Stimulated activated naive CD4-positive, alpha-beta T cell (primary cell): ENCODE data around the gene RAPGEF4.

Source experiments
- DNase-seq, 6 experiments: peaks; one replicate each; lab custom pipeline; 2025; lab: John Stamatoyannopoulos, UW

The RAPGEF4 gene

DNA sequence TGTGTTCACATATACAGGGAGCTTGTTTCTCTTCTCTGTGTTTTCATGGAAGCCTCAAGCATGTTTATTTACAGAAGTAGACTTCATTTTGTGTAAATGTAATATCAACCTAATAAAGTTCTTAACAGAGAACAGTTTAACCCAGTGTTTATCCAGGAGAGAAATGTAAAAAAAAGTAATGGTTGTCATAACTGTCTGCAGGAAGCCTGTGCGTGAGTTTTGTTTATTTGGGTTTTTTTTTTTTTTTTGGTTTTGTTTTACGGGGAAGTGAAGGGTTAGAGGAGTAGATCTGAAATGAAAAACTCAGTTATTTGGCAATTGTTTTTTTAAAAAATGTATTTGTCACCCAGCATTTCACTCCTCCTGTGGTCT lies 124.7 kb downstream of the RAPGEF4 start:
- DNase-seq, result no peak

DNA sequence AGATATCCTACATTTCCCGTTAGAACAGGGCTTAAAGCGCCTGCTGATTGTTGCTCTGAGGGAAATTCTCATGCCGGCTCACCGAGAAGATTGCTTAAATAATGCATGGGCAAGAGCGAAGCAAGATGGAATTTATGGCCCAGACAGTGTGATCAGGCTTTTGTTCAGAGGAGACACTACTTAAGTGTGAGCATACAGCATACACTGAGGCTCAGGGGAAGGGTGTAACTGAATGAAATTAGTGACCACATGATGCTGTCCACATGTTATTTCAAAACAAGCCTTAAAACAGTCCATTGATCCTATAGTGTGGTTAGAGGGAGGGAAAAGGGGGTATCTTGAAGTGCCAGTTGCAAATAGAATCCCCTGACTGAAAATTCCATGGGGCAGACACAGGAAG lies 125.5 kb downstream of the RAPGEF4 start:
- DNase-seq, result no peak

- DNase-seq, result no peak
These were observed 126.2 kb downstream of the RAPGEF4 start for GRCh38 chr2:172861656-172862476.

DNA sequence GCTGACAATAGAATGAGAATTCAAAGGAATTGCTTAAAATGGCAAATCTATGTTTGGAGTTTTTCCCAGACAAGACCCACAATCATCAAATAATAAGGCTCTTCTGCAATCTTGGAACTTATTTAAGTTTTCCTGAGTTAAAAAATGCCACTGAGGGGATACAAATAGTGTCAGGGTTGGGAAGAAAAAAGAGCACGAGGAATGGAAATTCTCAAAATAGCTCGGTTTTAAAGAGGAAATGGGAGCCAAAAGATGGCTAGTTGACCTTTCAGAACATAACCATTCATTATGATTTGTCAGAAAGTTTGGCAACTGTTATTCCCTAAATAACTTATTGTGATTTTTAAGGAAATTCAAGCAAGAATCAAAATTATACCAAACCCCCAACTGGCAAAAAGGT lies 127.7 kb downstream of the RAPGEF4 start:
- no peak for DNase-seq

DNA sequence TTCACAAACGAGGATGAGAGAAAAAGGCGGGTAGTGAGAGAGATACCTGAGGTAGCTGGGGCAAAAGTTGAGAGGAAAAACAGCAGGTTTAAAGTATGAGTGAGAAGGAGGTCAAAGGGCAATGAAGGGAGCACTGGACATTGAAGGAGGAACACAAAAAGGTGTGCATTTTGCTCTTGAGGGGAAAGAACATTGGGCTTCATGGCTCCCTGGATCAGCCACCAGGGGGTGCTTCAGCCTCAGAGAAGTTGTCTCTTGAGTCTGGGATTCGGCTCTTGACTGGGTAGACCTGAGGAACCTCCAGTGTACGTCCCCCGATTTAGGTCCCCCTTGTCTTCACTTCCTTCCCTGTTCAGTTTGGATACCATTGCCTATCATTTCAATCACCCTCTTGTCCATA lies 128.5 kb downstream of the RAPGEF4 start:
- peak; percentile 9 to 60 (median 15) for DNase-seq

DNA sequence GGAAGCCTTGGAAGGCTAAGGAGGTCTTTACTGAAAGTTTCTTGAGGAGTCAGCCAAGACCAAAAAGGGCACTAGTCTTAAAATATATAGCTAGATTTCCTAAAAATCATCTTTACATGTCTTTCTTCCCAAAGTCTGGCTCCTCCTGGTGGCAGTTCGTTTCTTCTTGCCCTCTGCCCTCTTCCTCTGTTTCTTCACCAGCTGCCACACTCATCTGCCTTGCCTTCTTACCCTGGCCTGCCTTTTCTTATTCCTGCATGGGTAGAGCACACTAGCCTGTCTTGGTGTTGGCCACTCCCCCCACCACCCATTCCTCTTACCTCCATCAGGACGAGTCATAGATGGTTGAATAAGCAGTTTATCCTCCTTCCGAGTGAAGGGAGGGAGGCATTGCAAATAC lies 129.8 kb downstream of the RAPGEF4 start:
- DNase-seq, result no peak

DNA sequence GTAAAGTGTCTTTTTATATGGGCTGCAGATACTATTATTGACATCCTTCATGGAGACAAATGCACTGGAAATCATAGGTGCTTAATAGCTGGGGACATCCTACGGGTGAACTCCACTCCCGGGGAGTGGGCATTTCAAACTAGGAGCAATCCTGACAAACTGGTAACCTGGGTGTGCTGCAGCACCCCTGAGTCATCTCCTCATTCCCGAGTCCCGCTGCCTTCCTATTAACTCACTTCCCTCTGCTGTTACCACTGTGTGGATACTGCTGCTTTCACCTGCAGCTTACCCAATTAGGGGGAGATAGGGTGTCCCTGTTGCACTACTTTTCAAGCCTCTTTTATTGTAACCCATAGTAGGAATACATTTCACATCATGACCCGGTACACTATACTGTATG lies 134.2 kb downstream of the RAPGEF4 start:
- no peak for DNase-seq

DNA sequence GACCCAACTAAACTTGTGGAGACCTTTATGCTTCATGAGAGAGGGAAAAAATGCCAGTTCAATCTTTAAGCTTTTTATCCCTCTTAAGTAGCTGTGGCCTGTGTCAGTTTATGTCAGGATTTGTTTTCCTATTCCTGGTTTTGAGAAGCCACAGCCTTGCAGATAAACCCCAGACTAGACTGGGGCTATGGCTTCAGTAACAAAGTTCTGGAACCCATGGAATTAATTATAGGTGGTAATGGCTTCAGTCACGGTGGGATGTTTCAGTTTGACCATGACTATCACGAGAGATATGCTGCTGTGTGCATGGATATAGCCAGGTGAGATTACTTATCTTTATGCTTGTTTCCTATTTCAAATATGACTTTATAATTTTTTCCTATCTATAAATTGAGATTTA lies 134.8 kb downstream of the RAPGEF4 start:
- no peak for DNase-seq

DNA sequence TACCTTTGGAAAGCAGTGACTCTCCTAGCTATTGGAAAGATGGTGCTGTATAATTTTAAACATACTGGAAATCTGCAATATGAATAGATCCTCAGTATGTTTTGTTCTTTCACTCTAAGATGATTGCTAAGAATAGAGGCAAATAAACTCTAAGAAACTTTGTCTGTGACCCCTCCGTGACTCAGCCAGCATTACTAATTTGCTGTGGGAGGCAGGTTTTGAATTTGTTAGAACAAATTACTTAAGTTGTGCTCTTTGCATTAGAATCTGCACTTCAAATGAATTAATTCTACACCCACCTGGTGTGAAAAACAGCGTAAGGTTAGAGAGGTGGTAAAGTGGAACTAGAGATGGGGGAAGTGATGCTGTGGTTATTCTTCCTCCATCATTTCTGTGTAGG lies 142.2 kb downstream of the RAPGEF4 start:
- no peak for DNase-seq

GRCh38 chr2:172878260-172878659 lies 142.6 kb downstream of the RAPGEF4 start:
- no peak for DNase-seq

DNA sequence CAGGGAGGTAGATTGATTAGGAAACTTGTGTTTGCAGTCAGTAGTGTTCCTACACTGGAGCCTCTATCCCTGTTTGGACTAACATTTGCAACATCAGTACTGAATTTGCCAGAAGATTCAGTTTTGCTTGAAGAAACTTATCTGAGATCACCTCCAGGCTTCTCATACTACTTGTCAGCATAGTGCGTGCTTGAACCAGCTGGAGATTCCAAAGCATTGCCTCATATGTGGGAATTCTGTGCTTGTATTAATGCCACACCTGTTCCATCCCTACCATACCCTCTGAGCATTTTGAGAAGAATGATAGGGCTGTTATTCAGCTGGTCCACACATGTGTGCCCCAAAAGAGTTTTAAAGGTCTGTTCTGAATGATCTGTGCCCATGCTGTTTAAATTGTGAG lies 148.7 kb downstream of the RAPGEF4 start:
- DNase-seq, result no peak

GRCh38 chr2:172885996-172886395 lies 150.4 kb downstream of the RAPGEF4 start:
- no peak for DNase-seq

DNA sequence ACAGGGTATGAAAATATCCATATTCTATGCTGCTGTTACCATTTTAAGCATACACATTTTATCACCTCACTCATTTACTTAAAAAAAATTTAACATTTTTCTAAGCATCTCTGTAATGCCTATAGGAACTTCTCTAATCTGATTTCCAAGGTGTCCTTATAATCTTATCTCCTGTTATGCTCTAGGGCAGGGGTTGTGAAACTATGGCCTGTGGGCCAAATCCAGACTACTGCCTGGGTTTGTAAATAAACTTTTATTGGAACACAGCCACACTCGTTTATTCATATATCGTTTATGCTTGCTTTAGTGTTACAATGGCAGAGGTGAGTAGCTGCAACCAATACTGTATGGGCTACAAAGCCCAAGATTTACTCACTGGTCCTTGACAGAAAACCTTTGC lies 151.6 kb downstream of the RAPGEF4 start:
- no peak for DNase-seq

DNA sequence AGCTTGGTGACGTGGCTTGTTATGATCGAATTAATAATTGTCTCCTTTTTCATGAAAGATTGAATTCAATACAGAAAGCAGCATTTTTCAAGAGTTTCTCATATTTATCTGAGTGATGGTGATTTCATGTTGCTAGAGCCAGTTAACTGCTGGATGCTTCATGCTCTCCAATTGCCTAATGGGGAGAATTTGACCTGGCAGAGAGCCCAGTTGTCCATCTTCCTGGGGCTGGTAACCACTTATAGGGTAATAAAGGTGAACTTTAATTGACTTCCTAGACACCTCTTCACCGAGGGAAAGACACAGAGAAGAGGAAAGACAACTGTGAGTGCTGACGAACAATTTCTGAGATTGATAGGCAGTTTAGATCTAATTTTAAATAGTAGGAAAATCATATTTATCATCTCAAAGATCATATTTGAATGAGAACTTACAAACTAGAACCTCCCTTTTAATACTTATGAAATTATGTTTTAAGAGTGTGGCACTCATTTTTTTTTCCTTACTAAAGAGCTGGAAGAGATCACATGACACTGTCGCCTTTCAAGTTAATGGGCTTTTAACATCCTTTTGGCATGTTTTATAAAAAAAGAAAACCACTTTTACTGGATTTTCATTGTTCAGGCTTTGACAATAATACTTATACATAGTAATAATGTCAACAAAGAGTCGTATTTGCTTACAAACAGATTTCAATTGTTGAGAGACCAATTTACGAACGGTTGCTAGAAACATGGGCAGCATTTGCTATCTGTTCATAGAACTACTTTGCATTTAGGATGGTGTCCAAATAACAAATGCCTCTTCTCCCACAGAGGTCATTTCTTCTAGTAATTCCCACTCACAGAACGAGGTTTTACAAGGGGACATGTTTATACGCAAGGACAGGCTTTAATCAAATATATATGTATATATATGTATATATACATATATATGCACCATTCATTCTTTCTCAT lies 153.3 kb downstream of the RAPGEF4 start:
- DNase-seq, result no peak

DNA sequence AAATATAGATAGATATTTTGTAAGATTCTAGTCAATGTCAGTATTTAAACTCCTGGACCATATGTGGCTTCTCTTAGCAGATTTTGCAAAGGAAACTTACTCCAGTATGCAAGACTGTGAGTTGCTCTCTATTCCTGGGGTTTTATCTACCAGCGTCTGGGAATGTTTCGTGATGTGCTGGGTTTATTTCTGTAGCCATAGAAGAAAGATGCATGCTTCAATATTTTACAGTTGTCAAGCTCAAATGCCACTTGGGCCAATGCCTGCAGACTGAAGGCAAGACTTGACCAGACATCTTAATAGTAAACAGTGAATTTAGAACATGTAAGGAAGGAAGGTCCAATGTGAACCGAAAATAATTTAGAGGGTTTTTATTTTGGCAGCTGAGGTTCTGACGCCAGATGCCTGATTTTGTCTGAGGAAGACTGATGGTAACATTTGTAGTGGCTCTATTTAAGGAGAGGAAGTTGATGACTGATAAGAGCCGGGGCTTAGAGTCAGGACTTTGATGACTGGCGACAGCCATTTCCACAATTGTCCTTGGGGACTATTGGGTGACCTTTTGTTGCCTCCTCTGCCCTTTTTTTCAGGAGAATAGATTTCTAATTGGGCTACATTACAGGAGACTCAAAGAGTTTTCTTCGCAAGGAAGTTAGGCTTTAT lies 154.3 kb downstream of the RAPGEF4 start:
- DNase-seq, result no peak

GRCh38 chr2:172893111-172893510 lies 157.5 kb downstream of the RAPGEF4 start:
- DNase-seq, result no peak

GRCh38 chr2:172893671-172894070 lies 158.0 kb downstream of the RAPGEF4 start:
- no peak for DNase-seq

DNA sequence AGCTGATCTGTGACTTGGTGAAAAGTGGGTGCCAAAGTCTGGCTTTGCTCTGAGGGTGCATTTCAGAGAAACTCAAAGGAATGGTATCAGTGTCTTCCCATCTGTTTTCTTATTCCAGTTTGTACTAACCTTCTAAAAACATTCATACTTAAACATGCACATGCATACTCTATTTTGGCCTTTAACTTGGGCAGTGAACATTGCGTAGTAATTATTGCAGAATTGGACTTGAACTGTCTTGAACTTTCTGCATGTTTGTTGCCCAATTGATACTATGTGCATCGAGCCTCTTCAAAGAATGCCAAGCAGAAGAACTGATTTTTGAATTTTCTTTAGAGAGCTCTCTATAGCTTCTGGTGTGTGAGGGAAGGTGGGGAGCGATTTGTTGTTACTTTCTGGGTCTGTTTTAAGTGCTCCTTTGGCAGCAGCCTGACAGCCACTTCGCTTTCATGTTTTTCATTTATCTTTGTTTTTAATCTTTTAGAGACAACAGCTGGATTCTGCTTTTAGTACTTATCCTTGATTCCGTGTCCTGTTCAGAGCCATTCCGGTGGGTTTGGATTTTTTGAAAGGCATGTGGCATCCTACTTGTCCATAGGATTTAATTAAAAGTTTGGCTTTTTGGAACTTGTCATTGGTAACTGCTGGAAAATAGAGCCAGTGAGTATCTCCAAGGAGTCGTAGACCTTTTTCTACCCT lies 159.2 kb downstream of the RAPGEF4 start:
- no peak for DNase-seq

GRCh38 chr2:172896661-172897081 lies 161.0 kb downstream of the RAPGEF4 start:
- DNase-seq, result no peak

DNA sequence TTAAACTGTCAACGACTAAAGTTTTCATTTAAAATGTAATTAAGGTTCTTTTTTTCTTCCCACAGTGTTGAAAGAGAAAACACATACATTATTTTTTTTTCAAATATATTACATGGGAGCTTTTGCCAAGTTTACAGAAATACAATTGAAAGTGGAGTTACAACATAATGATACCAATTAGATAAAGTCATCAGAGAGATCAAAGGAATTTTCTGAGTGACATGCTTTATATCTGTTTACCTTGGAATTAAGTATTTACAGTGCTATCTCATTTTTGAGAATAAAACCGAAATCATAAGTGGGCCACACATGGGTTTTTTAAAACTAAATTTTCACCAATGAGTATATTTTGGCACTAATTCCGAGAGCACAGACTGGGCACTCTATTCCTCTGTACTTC lies 165.2 kb downstream of the RAPGEF4 start:
- DNase-seq, result no peak

DNA sequence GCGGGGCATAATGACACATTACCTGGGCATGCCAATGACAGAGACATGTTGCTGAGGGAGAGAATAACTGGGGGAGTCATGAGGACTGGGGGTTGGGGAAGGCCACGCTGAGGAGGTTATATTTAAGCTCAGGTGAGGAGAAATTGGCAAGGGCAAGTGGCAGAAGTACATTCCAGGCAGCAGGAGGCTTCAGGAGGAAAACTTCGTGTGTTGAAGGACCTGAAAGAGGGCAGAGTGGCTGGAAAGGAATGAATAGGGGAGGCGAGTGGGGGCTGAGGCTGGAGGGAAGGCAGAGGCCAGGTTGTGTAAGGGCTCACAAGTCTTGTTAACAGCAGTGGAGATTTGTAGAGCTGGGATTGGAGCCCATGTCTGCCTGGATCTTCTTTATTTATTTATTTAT lies 166.3 kb downstream of the RAPGEF4 start:
- DNase-seq, result no peak

DNA sequence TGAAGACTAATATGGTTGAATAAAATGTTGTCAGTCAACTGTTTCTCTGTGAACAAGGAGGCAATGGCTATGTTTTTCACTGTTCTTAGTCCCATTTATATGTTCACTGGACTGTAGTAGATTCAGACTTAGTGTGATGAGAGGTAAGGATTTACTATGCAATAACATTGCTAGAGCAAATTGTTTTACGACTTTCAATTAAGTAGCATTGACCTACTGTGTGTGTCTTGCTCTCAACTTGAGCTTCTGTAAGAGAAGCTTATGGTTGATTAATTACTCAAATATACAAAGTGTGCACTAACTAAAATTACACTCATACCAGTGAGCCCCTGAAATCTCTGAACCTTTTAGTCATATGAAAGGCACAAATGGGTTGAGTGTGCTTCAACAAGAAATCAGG lies 168.6 kb downstream of the RAPGEF4 start:
- no peak for DNase-seq
